Measurements from ENCODE around the gene HTR2A. TPM values are rescaled to one million over a fixed set of nuclear protein-coding genes. Genes with fewer than 3 reads are reported as not detected.

The HTR2A gene
- total and polyA plus RNA-seq, 2 donors (not counting 3 experiments of a cell fraction or from before 2014, with no cell fraction given) = not detected

DNA sequence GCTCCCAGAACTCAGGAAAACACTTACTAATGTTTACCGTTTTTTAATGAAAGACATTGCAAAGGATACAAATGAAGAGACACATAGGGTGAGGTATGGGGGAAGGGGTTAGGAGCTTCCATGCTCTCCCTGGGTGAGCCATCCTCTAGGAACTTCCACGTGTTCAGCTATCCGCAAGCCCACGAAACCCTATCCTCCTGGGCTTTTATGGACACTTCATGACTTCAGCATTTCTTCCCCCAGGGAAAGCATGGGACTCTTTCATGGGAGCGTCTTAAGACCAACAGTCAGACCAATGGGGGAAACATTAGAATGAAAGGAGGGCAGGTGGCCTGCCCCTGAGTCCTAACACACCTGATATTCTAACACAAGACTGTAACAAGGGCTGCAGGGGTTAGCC lies 93.3 kb downstream of the HTR2A start:
- Histone ChIP-seq H3K27ac (ENCODE audit: insufficient read depth, low read depth, low read length) (no peak overlapping the region), H3K36me3 (ENCODE audit: control insufficient read depth in 2 of 2, extremely low read depth in 1 of 2, insufficient read depth in 2 of 2, low read length in 2 of 2) (no peaks in the 10 kb centered on the region), H3K4me2 (ENCODE audit: insufficient read depth, low read length) (no peak overlapping the region), H3K79me2 (ENCODE audit: control insufficient read depth, insufficient read depth, low read length) (no peaks in the 10 kb centered on the region), H3K9me3 (replicated peaks; ENCODE audit: control insufficient read depth, insufficient read depth, low read length) (no peaks in the 10 kb centered on the region), H3K4me1 (ENCODE audit: control insufficient read depth, extremely low read depth, insufficient read depth, low read length) (no peaks in the 10 kb centered on the region), H3K9ac (replicated peaks; ENCODE audit: extremely low read depth, insufficient read depth, low read length) (no peak overlapping the region), H4K20me1 (replicated peaks; ENCODE audit: control insufficient read depth, extremely low read depth, insufficient read depth, low read length) (no peaks in the 10 kb centered on the region), H3K27me3 (ENCODE audit: control insufficient read depth in 2 of 2, insufficient read depth in 2 of 2, low read length in 2 of 2) (peaks cover 2 to 9% of the 10 kb centered on the region in 2 experiments), H2AFZ (ENCODE audit: low read depth, low read length) (no peak overlapping the region), H3K4me3 (replicated peaks in 1 of 3; ENCODE audit: insufficient read depth in 1 of 3, low read depth in 1 of 3, low read length in 3 of 3) (no peak overlapping the region), H3K9me1 (replicated peaks; ENCODE audit: control insufficient read depth, extremely low read depth, insufficient read depth, low read length) (no peaks in the 10 kb centered on the region)
- no TSS peak for BruUV-seq (replicated peaks)
- dilution Hi-C loops (cut with MboI; ENCODE audit: extremely low pct_ligation_motif_present, low sequenced_read_pairs) = no loop called here
- intact Hi-C loops (cut with micrococcal nuclease) = no loop called here
- TF ChIP-seq MYC (IDR thresholded peaks at IDR 0.05; ENCODE audit: low read depth, low read length) = no peak
- TF ChIP-seq, protein P1, sequence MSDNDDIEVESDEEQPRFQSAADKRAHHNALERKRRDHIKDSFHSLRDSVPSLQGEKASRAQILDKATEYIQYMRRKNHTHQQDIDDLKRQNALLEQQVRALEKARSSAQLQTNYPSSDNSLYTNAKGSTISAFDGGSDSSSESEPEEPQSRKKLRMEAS (IDR thresholded peaks at IDR 0.05; ENCODE audit: insufficient read depth, insufficient read length) = no peak
- TF ChIP-seq, protein P2, sequence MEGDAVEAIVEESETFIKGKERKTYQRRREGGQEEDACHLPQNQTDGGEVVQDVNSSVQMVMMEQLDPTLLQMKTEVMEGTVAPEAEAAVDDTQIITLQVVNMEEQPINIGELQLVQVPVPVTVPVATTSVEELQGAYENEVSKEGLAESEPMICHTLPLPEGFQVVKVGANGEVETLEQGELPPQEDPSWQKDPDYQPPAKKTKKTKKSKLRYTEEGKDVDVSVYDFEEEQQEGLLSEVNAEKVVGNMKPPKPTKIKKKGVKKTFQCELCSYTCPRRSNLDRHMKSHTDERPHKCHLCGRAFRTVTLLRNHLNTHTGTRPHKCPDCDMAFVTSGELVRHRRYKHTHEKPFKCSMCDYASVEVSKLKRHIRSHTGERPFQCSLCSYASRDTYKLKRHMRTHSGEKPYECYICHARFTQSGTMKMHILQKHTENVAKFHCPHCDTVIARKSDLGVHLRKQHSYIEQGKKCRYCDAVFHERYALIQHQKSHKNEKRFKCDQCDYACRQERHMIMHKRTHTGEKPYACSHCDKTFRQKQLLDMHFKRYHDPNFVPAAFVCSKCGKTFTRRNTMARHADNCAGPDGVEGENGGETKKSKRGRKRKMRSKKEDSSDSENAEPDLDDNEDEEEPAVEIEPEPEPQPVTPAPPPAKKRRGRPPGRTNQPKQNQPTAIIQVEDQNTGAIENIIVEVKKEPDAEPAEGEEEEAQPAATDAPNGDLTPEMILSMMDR (IDR thresholded peaks at IDR 0.05; ENCODE audit: extremely low read depth in 1 of 2, insufficient read depth in 1 of 2, low read depth in 1 of 2, low read length in 2 of 2) = no peak
- TF ChIP-seq FOS (IDR thresholded peaks at IDR 0.05; ENCODE audit: borderline replicate concordance, insufficient read depth, low read length) = no peak
- no peak for TF ChIP-seq POLR2A (IDR thresholded peaks at IDR 0.05; ENCODE audit: low read depth, low read length)
- TF ChIP-seq JUN (IDR thresholded peaks at IDR 0.05; ENCODE audit: borderline replicate concordance, insufficient read depth, insufficient read length, low read depth) = no peak
- TF ChIP-seq GATA2 (IDR thresholded peaks at IDR 0.05; ENCODE audit: insufficient read depth, insufficient read length, low read depth, low read length) = no peak
- no peak for TF ChIP-seq POLR2AphosphoS5 (IDR thresholded peaks at IDR 0.05; ENCODE audit: insufficient read depth, low read depth, low read length)
- TF ChIP-seq EZH2 (IDR thresholded peaks at IDR 0.05; ENCODE audit: borderline replicate concordance, low read depth, low read length, severe bottlenecking) = no peak
- CTCF ChIA-PET = no interaction called here
- no peak for DNase-seq (ENCODE audit: low read depth, low spot score)
- POLR2A ChIA-PET = no interaction called here
- FAIRE-seq = no peak
